Activated CD8-positive, alpha-beta memory T cell treated with anti-CD3 and anti-CD28 coated beads for 1 hour (primary cell): ENCODE data around the gene SLIT3.
A peak's percentile ranks its signal among the peaks of the same experiment; 100 is the strongest.

Source experiments
- DNase-seq, 2 donors: peaks; one replicate each; pipeline ENCODE4 v3.0.0-alpha.2; 2020; ENCODE audit warnings: low read depth in 1 of 2; ENCODE audit errors: extremely low read depth in 1 of 2

Gene SLIT3

GRCh38 chr5:169300468-169301385, at the start of gene SLIT3:
Gene SLIT3 (minus strand): TSS chr5:169301139. CDS start chr5:169300709, 430 bp downstream.
- DNase-seq: no peak

DNA sequence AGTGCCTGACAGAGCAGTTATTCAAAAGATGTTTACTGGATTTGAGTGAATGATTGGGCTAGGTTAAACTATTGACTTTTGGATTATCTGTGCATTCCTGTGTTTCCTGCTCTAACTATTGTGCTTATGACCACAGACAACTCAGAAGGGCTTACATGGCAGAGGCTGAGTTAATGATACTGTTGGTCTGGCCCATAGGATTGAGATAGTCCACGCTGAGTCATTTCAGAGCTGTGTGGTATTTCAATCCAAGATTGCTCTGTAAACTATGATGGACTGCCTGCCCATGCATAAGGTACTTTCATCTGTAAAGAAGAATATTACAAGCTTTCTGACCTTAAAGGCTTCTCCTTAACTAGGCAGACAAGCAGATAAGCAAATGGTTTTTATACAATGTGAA, 49.1 kb upstream of the SLIT3 start:
- DNase-seq: no peak

DNA sequence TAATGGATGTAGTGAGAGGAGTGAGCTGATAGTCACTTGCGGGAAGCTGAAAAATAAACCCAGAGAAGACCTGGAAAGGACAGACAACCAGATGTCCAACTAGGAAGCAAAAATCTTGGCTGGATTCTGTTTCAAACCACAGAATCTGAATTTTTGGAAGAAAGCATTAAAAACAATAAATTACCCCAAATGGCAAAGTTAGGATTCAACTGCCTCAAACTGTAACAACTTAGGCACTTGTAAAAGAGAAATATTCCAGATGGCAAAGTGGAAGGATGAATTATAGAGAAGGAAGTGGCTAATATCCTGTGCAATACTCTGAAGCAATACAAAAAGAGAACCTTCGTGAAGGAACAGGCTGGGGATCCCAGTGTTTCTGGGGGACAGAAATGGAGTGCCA, 46.8 kb upstream of the SLIT3 start:
- DNase-seq: no peak

DNA sequence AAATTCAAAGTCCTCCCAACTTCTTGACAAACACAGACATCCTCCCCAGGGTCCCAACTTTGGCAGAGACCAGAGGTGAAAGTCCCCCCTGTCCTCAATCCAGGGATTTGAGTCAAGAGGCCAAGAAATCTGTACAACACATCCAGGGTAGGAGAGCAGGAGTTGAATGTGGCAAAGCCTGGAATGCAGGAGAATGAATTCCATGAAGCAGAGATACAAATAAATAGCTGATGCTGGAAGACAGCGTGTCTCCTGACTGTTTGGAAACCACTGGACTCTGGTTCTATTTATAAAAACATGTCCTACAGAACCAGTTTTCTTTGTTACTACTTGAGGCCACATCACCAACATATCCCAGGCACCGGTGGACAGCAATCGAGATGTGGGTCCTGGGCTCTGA, 43.7 kb upstream of the SLIT3 start:
- no peak for DNase-seq

- no peak for DNase-seq
These were observed 42.8 kb upstream of the SLIT3 start for GRCh38 chr5:169343766-169344165.

- no peak for DNase-seq
These were observed 40.6 kb upstream of the SLIT3 start for GRCh38 chr5:169341556-169341955.

DNA sequence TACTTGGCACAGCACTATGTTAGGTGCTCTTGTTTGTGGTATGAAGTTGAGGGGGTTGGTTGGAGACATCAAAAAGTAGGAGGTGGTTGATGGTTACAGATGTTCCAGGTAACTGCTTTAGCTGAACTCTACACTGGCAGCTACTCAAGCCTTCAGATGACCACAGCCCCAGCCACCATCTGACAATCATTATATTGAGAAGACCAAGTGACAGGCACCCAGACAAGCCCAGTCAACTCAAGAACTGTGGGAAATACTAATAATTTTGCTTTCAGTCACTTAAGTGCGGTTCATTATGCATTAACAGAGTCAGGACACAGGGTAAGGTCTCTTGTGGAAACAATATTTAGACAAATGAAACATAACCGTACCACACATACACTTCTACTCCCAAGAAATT, 38.9 kb upstream of the SLIT3 start:
- no peak for DNase-seq

- DNase-seq: no peak
These were observed 35.3 kb upstream of the SLIT3 start for GRCh38 chr5:169336242-169336641.

- DNase-seq: no peak
These were observed 34.9 kb upstream of the SLIT3 start for GRCh38 chr5:169335806-169336205.

DNA sequence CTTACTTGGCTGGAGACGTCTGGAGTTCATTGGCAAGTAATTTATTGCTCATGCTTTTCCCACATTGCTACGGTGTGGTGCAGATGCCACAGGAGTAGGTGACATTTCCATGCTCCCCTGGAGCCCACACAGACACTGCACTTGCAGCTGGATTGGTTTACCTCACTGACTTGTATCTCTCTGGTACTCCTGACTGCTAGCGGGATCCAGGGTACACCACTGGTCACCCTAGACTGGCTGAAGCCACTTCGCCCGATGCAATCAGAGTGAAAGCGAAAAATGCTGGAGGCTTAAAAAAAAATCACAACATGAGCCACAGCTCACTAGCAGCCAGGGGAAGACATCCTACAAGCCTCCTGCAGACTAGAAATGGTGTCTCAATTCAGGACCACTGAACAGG, 32.6 kb upstream of the SLIT3 start:
- DNase-seq: no peak

DNA sequence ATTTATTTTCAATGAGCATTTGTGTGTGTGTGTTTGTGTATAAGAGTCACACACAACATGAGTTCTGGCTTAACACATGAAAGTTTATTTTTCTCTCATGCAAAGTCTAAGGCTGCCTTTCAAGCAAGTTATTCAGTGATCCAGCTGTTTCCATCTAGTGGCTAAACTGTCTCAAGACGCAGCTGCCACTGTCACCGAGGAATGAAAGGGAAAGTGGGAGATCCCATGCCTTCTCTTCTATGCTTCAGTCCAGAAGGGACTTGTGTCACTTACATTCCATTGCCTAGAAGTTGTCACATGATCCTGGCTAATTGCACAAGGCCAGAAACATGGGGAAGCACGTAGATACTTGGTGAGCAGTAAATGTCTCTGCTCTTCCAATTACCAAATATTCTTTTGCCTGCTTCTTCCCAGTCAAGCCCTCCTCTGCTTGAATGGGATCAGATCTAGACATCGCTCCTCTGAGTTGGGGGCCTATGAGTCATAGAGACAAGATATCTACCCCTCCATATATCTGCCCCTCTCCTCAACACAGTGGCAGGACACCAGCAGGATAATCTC, 30.4 kb upstream of the SLIT3 start:
- DNase-seq: no peak

GRCh38 chr5:169328401-169328800, 27.5 kb upstream of the SLIT3 start:
- no peak for DNase-seq

DNA sequence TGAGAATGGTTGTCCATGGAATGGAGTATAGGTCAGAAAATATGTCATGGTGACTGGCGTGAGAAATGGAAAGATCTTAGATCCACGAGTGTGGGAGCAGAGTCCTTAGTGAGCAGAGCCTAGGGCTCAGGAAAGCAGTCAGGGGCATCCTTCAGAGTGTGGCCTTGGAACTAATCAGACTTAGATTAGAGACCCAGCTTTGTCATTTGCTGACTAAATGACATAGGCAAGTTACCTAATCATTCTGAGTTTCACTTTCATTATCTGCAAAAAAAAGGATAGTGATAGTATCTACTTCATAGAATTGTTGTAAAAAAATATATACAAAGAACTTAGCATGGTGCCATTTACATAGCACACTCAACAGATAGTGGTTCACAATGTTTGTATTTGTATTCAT, 24.3 kb upstream of the SLIT3 start:
- DNase-seq: no peak

DNA sequence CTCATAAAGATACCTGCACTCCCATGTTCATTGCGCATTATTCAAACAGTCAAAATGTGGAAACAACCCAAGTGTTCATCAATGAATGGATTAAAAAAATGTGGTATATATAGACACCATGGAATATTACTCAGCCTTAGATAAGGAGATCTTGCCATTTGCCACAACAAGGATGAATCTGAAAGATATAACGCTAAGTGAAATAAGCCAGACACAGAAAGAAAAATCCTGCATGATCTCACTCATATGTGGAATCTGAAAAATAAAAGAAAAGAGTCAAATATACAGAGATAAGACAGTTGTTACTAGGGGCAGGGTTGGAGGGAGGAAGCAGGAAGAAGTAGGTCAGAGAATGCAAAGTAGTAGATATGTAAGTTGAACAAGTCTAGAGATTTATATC, 17.6 kb upstream of the SLIT3 start:
- DNase-seq: no peak

GRCh38 chr5:169307646-169308045, 6.7 kb upstream of the SLIT3 start:
- no peak for DNase-seq

DNA sequence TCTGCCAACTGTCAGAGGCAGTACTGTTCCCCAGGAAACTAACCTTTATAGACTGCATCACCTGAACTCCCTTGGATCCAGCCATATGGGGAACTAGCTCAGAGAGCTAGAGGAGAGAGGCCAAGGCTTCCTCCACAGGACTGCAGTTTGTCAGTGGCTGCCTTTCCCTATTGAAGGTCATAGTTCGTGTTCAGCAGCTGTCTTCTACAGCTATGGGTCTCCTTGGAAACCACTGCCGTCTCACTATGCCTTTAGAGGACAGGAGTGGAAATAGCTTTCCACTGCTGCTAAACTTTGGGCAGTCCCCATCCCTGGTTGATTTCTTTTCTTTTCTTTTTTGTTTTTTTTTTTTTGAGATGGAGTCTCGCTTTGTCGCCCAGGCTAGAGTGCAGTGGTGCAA, 4.4 kb upstream of the SLIT3 start:
- DNase-seq: no peak

DNA sequence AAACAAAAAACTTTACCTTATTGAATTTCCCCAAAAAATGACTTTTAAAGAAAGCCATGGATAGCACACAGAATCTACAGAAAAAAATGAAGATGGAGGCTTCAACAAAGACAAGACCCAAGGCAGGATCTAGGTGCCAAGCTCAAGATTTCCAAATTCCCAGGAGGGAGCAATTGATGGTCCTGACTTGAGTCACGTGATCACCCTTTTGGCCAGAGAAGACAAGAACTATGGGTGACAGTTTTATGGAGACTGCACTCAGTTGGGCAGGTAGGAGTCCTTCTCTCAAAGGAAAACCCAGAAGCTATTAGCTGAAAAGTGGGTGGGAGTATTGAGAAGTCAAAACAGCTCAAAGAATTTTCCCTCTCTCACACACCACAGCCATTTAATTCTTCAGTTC, 3.2 kb upstream of the SLIT3 start:
- DNase-seq: no peak

GRCh38 chr5:169303119-169303515, 2.2 kb upstream of the SLIT3 start:
- no peak for DNase-seq

GRCh38 chr5:169302491-169303118, 1.7 kb upstream of the SLIT3 start:
- peak in 1 of 2 donors; percentile 7 for DNase-seq

DNA sequence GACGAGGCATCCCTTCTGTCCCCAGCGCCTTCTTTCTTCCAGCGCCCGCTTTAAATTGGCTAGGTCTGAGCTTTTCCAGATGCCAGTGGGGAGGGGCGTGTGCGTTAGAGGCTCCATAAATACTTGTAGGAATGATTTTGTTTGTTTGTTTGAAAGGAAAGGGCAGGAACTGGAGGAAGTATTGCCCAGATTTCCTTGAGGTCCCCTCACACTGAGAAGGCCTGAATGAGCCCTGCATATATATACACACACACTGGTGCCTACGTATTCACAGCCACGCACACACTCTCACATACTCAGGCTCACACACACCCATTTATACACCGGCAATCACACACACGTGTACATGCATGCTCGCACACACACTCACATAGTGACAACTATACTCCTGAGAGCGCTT, 1.0 kb upstream of the SLIT3 start:
- no peak for DNase-seq

DNA sequence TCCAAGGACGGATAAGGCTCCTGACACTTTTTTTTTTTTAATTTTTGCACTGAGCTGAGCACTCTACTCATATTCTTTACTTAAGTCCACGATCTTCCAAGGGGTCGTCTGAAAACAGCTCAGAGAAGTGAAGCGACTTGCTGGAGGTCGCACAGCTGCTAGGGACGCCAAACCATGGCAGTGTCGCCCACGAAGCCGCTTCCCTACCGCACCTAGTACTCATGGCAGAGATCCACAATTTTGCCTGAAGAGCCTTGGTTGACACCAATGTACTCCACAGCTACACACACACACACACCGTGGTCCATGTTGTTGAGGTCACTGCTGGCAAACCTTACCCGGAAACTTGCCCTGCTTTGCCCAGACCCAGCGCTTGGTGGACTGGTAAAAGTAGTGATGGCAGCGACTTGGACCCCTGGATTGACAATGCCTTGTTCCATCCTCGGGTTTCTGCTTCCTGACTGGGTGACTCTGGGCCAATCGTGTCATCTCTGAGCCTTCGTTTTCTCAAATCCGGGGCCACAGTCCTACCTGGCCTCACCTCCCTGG, 521 bp upstream of the SLIT3 start:
- DNase-seq: no peak
